Measurements from ENCODE around the gene ZSWIM6.
"Not testable (repeated sequence)": the region's sequence is repeated elsewhere in the genome, so short reads cannot be mapped to it uniquely, and the experiment has no call there.

Gene ZSWIM6

DNA sequence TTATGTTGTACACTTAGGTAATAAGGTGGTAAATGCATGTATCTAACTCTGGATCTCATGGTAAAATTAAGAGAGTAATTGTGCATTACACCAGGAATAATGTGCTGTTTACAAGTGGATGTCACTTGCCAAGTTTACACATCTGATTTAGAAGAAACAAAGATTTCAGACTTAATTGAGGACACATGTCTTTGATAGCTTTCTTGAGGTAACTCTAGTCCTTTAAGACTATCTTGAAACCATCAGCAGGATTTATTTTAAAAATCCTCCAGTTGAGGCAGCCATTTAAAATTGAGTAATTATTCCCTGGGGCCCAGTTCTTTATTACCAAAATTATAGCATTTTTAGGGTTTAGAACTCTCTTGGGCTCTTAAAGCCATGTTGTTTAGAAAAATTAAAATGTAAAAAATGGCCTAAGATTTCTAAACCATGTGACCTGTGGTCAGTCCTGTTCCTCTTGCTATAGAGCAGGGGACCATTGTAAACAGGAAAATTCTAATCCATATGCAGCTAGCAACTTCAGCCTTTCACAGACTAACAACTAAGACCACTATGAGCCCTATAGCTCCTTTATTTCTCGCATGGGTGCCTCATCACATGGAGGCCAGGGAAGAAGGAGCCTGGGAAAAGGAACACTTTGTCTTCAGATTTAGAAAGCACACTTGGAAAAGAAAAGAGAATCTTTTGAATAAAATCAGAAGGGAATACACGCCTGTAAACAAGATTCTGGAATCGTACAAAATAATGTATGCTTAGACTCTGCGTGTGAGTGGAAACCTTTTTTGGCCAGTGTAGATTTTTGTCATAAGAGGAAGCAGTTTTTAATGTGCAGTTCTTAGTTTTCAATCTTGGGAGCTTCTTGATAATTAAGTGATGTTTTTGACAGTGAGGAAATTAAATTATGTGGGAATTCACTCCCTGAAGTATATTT lies 71.2 kb downstream of the ZSWIM6 start:
- H4K20me1 ChIP-seq (ENCODE audit: insufficient read depth, low read length): no peaks in the 10 kb centered on the region
- H3K27ac ChIP-seq (ENCODE audit: low read depth, low read length, poor library complexity, severe bottlenecking): no peak overlapping the region
- no peaks in the 10 kb centered on the region for H3K9me3 ChIP-seq (ENCODE audit: low read length)
- no peak overlapping the region for H2AFZ ChIP-seq (ENCODE audit: low read length)
- no peak overlapping the region for H3K4me3 ChIP-seq (ENCODE audit: low read depth, low read length, poor library complexity, severe bottlenecking)
- no peak for TF ChIP-seq EZH2 (IDR thresholded peaks at IDR 0.05; ENCODE audit: borderline replicate concordance, low read length)
- TF ChIP-seq, protein P1, sequence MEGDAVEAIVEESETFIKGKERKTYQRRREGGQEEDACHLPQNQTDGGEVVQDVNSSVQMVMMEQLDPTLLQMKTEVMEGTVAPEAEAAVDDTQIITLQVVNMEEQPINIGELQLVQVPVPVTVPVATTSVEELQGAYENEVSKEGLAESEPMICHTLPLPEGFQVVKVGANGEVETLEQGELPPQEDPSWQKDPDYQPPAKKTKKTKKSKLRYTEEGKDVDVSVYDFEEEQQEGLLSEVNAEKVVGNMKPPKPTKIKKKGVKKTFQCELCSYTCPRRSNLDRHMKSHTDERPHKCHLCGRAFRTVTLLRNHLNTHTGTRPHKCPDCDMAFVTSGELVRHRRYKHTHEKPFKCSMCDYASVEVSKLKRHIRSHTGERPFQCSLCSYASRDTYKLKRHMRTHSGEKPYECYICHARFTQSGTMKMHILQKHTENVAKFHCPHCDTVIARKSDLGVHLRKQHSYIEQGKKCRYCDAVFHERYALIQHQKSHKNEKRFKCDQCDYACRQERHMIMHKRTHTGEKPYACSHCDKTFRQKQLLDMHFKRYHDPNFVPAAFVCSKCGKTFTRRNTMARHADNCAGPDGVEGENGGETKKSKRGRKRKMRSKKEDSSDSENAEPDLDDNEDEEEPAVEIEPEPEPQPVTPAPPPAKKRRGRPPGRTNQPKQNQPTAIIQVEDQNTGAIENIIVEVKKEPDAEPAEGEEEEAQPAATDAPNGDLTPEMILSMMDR (IDR thresholded peaks at IDR 0.05; ENCODE audit: low read length): no peak
- no peaks in the 10 kb centered on the region for H3K79me2 ChIP-seq (ENCODE audit: insufficient read depth, low read length)
- H3K9me2 ChIP-seq (ENCODE audit: low read depth, low read length): no peaks in the 10 kb centered on the region
- H3K27me3 ChIP-seq (ENCODE audit: insufficient read depth, low read length): no peaks in the 10 kb centered on the region
- H3K4me2 ChIP-seq (ENCODE audit: low read length): no peak overlapping the region
- no peaks in the 10 kb centered on the region for H3K36me3 ChIP-seq (ENCODE audit: insufficient read depth, low read length)
- no peaks in the 10 kb centered on the region for H3F3A ChIP-seq (ENCODE audit: insufficient read depth, low read length)
- no peak overlapping the region for H3K9ac ChIP-seq (ENCODE audit: low read length)
- H3K4me1 ChIP-seq (ENCODE audit: insufficient read depth, low read length, severe bottlenecking): no peaks in the 10 kb centered on the region

DNA sequence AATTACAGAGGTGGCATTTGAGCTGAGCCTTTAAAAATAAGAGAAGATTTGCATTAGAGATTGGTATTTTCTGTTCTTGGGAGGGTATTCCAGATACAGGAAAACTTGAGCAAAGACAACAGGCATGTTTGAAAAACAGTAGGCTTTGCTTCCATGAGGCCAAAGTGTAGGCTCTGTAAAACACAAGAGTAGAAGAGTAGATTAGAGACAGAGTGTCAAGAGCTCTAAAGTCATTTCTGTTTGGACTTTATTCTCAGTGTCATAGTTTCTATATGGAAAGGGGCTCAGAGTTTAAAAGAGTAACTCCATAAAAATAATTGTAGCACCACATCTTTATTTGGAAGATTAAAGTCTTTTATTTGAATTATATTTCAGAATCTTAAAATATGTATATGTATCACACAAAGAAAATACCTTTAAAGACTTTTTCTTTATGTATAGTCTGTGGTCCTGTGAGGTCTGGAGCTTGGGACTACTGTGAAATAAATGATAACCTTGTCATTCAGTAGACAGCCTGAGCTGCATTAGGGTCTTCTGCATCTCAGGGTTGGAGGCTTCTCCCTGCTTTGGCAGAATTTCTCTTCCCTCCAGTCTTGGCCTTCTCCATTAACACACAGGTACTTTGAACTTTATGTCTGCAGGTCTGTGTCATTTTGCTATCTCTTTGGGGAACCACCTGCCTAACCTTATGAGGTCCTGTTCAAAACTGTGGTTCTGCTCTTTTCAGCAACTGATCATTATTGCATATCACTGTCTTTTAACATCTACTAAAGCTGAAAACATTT lies 73.6 kb downstream of the ZSWIM6 start:
- H3K79me2 ChIP-seq (ENCODE audit: insufficient read depth, low read length): no peaks in the 10 kb centered on the region
- no peak for TF ChIP-seq EZH2 (IDR thresholded peaks at IDR 0.05; ENCODE audit: borderline replicate concordance, low read length)
- TF ChIP-seq, protein P1 (IDR thresholded peaks at IDR 0.05; ENCODE audit: low read length): no peak
- H3K4me3 ChIP-seq (ENCODE audit: low read depth, low read length, poor library complexity, severe bottlenecking): no peak overlapping the region
- H3F3A ChIP-seq (ENCODE audit: insufficient read depth, low read length): no peaks in the 10 kb centered on the region
- no peaks in the 10 kb centered on the region for H3K27me3 ChIP-seq (ENCODE audit: insufficient read depth, low read length)
- H2AFZ ChIP-seq (ENCODE audit: low read length): no peak overlapping the region
- no peak overlapping the region for H3K9ac ChIP-seq (ENCODE audit: low read length)
- no peaks in the 10 kb centered on the region for H3K9me2 ChIP-seq (ENCODE audit: low read depth, low read length)
- 0 out of 2 replicates have a peak, but pooled peaks cover 4% of the 10 kb centered on the region for H4K20me1 ChIP-seq (ENCODE audit: insufficient read depth, low read length)
- H3K27ac ChIP-seq (ENCODE audit: low read depth, low read length, poor library complexity, severe bottlenecking): no peak overlapping the region
- no peak overlapping the region for H3K4me2 ChIP-seq (ENCODE audit: low read length)
- no peaks in the 10 kb centered on the region for H3K9me3 ChIP-seq (ENCODE audit: low read length)
- H3K4me1 ChIP-seq (ENCODE audit: insufficient read depth, low read length, severe bottlenecking): peaks cover 10% of the 10 kb centered on the region
- H3K36me3 ChIP-seq (ENCODE audit: insufficient read depth, low read length): no peaks in the 10 kb centered on the region

DNA sequence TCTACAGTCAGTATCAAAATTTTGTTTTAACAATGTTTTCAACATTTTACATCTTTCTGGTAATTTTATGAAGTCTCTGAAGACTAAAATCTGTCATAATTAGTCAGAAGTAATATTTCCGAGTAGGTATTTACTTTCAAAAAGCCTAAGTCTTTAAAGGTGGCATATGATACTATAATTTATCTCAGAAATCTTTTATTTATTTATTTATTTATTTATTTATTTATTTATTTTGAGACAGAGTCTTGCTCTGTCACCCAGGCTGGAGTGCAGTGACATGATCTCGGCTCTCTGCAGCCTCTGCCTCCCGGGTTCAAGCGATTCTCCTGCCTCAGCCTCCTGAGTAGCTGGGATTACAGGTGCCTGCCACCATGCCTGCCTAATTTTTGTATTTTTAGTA lies 74.4 kb downstream of the ZSWIM6 start:
- not testable (repeated sequence) for H3K79me2 ChIP-seq (ENCODE audit: insufficient read depth, low read length); H3K36me3 ChIP-seq (ENCODE audit: insufficient read depth, low read length); H3K27me3 ChIP-seq (ENCODE audit: insufficient read depth, low read length); H3K4me2 ChIP-seq (ENCODE audit: low read length); H3K27ac ChIP-seq (ENCODE audit: low read depth, low read length, poor library complexity, severe bottlenecking); H3K9me2 ChIP-seq (ENCODE audit: low read depth, low read length); H3F3A ChIP-seq (ENCODE audit: insufficient read depth, low read length); H3K9ac ChIP-seq (ENCODE audit: low read length); H2AFZ ChIP-seq (ENCODE audit: low read length); H3K4me3 ChIP-seq (ENCODE audit: low read depth, low read length, poor library complexity, severe bottlenecking); H3K9me3 ChIP-seq (ENCODE audit: low read length); H4K20me1 ChIP-seq (ENCODE audit: insufficient read depth, low read length)
- peaks cover 10% of the 10 kb centered on the region for H3K4me1 ChIP-seq (ENCODE audit: insufficient read depth, low read length, severe bottlenecking)
